Astrocyte of the hippocampus (primary cell): Measurements from ENCODE around the gene AMZ1.
A peak's percentile ranks its signal among the peaks of the same experiment; 100 is the strongest.
"Not testable (repeated sequence)": the region's sequence is repeated elsewhere in the genome, so short reads cannot be mapped to it uniquely, and the experiment has no call there.

ENCODE experiments used
- DNase-seq: peaks from one replicate; pipeline ENCODE4 v3.0.0; 2011; ENCODE audit warnings: low read depth, low spot score

The AMZ1 gene

GRCh38 chr7:2727206-2727605 lies 39.2 kb downstream of the AMZ1 start:
- DNase-seq = not testable (repeated sequence)

- DNase-seq = no peak
Observed at GRCh38 chr7:2728316-2729030, 40.5 kb downstream of the AMZ1 start.

- DNase-seq = no peak
Observed at GRCh38 chr7:2729031-2729892, 41.3 kb downstream of the AMZ1 start.

GRCh38 chr7:2729893-2730716 lies 42.1 kb downstream of the AMZ1 start:
- DNase-seq = peak; percentile 66

GRCh38 chr7:2730846-2731770 lies 43.1 kb downstream of the AMZ1 start:
- DNase-seq = no peak

GRCh38 chr7:2732388-2732787 lies 44.4 kb downstream of the AMZ1 start:
- no peak for DNase-seq

- peak; percentile 36 for DNase-seq
Observed at GRCh38 chr7:2732959-2733584, 45.1 kb downstream of the AMZ1 start.

GRCh38 chr7:2734084-2734686 lies 46.2 kb downstream of the AMZ1 start:
- no peak for DNase-seq

- DNase-seq = no peak
Observed at GRCh38 chr7:2734751-2735571, 47.0 kb downstream of the AMZ1 start.

- no peak for DNase-seq
Observed at GRCh38 chr7:2735744-2736143, 47.7 kb downstream of the AMZ1 start.

GRCh38 chr7:2736411-2736914 lies 48.5 kb downstream of the AMZ1 start:
- DNase-seq = no peak

GRCh38 chr7:2737005-2737743 lies 49.2 kb downstream of the AMZ1 start:
- DNase-seq = not testable (repeated sequence)

GRCh38 chr7:2737771-2738540 lies 50.0 kb downstream of the AMZ1 start:
- no peak for DNase-seq

GRCh38 chr7:2738766-2739549 lies 51.0 kb downstream of the AMZ1 start:
- no peak for DNase-seq

GRCh38 chr7:2743523-2744185 lies 55.7 kb downstream of the AMZ1 start:
- DNase-seq = not testable (repeated sequence)

GRCh38 chr7:2748684-2749083 lies 60.7 kb downstream of the AMZ1 start:
- not testable (repeated sequence) for DNase-seq
